IMR-90 (cell line): ENCODE data around the gene CDC5L. TPM values are rescaled to one million over a fixed set of nuclear protein-coding genes. Genes with fewer than 3 reads are reported as not detected.

Source experiments
- ATAC-seq: fragments of 200-7000 bp; cut with Tn5 transposase; 2 replicates; pipeline ENCODE4 v1.9.1; 2020; ENCODE audit warnings: low read depth, mild to moderate bottlenecking, moderate library complexity
- BruUV-seq: library from RNA; stranded (reverse); fragments of 400-500 nt; replicated peaks from 2 replicates; lab custom pipeline; 2021; lab: Mats Ljungman, UMichigan
- CTCF ChIA-PET: fragments of 300-600 bp; formaldehyde crosslinking; extraction: SDS; loops from one replicate; lab custom pipeline; 2021; ENCODE audit warnings: antibody characterized with exemption; lab: Yijun Ruan, JAX
- POLR2A ChIA-PET: fragments of 300-600 bp; sonication (Branson Sonifier 250); formaldehyde crosslinking; loops from one replicate; lab custom pipeline; 2022; ENCODE audit warnings: antibody characterized with exemption; ENCODE audit not compliant: unreplicated experiment; lab: Charles Lee
- DNase-seq: peaks from one replicate; pipeline ENCODE4 v3.0.0; 2013
- H2AFZ ChIP-seq: replicated peaks from 2 replicates; pipeline ENCODE3; 2013; ENCODE audit warnings: low read length, mild to moderate bottlenecking; ENCODE audit not compliant: poor library complexity
- H2AK5ac ChIP-seq: 2 replicates; pipeline ENCODE4 v1.6.1; 2013; ENCODE audit warnings: low read depth, low read length, inconsistent platforms
- H2AK9ac ChIP-seq: replicated peaks from 2 replicates; pipeline ENCODE3; 2013; ENCODE audit warnings: mild to moderate bottlenecking, low read depth, low read length, moderate library complexity; ENCODE audit not compliant: poor library complexity
- H2BK120ac ChIP-seq: 2 replicates; pipeline ENCODE4 v1.6.1; 2013; ENCODE audit warnings: low read depth, low read length, inconsistent platforms
- H2BK15ac ChIP-seq: 3 replicates; pipeline ENCODE4 v1.6.1; 2013; ENCODE audit warnings: low read depth, low read length, inconsistent platforms
- H2BK20ac ChIP-seq: 2 replicates; pipeline ENCODE4 v1.6.1; 2013; ENCODE audit warnings: low read depth, mild to moderate bottlenecking, inconsistent platforms, low read length, moderate library complexity
- H2BK5ac ChIP-seq: 2 replicates; pipeline ENCODE4 v1.6.1; 2013; ENCODE audit warnings: mild to moderate bottlenecking, low read depth, low read length, inconsistent platforms; ENCODE audit not compliant: poor library complexity, severe bottlenecking
- H3K14ac ChIP-seq: replicated peaks from 2 replicates; pipeline ENCODE4 v1.6.1; 2013; ENCODE audit warnings: low read depth, low read length, inconsistent platforms
- H3K18ac ChIP-seq: 2 replicates; pipeline ENCODE4 v1.6.1; 2013; ENCODE audit warnings: low read depth, low read length, control low read depth
- H3K23ac ChIP-seq: 2 replicates; pipeline ENCODE4 v1.6.1; 2013; ENCODE audit warnings: low read depth, low read length, inconsistent platforms
- H3K27ac ChIP-seq: 2 replicates; pipeline ENCODE4 v1.5.1; 2013; ENCODE audit warnings: mild to moderate bottlenecking, control low read depth, low read length; ENCODE audit not compliant: insufficient read depth
- H3K27me3 ChIP-seq: 2 replicates; pipeline ENCODE4 v1.6.1; 2013; ENCODE audit warnings: low read length; ENCODE audit not compliant: control insufficient read depth, insufficient read depth
- H3K36me3 ChIP-seq: 2 replicates; pipeline ENCODE4 v1.6.1; 2013; ENCODE audit warnings: low read length, mixed read lengths; ENCODE audit not compliant: control insufficient read depth, insufficient read depth
- H3K4ac ChIP-seq: 2 replicates; pipeline ENCODE4 v1.6.1; 2013; ENCODE audit warnings: low read depth, low read length, inconsistent platforms
- H3K4me1 ChIP-seq: 2 replicates; pipeline ENCODE4 v1.6.1; 2013; ENCODE audit warnings: low read length, mixed read lengths; ENCODE audit not compliant: control insufficient read depth, insufficient read depth
- H3K4me2 ChIP-seq: 2 replicates; pipeline ENCODE4 v1.6.1; 2013; ENCODE audit warnings: low read depth, mild to moderate bottlenecking, control low read depth, low read length, moderate library complexity
- H3K4me3 ChIP-seq: 2 replicates; pipeline ENCODE4 v1.5.1; 2013; ENCODE audit warnings: low read depth, mild to moderate bottlenecking, control low read depth, low read length, moderate library complexity; ENCODE audit not compliant: insufficient read depth
- H3K56ac ChIP-seq: 2 replicates; pipeline ENCODE4 v1.6.1; 2013; ENCODE audit warnings: low read length, inconsistent platforms; ENCODE audit not compliant: insufficient read depth; ENCODE audit errors: extremely low read depth
- H3K79me1 ChIP-seq, 2 experiments: 2 replicates each; pipeline ENCODE4 v1.6.1; 2013; ENCODE audit warnings: low read length in 2 of 2, inconsistent platforms in 1 of 2, low read depth in 1 of 2
- H3K9ac ChIP-seq: 2 replicates; pipeline ENCODE4 v1.6.1; 2013; ENCODE audit warnings: low read depth, low read length, control low read depth
- H3K9me1 ChIP-seq: 2 replicates; pipeline ENCODE4 v1.6.1; 2013; ENCODE audit warnings: low read length, inconsistent platforms; ENCODE audit not compliant: insufficient read depth
- H3K9me3 ChIP-seq: 2 replicates; pipeline ENCODE4 v1.6.1; 2013; ENCODE audit warnings: low read length; ENCODE audit not compliant: control insufficient read depth, insufficient read depth
- H4K20me1 ChIP-seq: 2 replicates; pipeline ENCODE4 v1.6.1; 2013; ENCODE audit warnings: low read length, inconsistent platforms; ENCODE audit not compliant: insufficient read depth
- H4K5ac ChIP-seq: 2 replicates; pipeline ENCODE4 v1.6.1; 2013; ENCODE audit warnings: mild to moderate bottlenecking, low read depth, low read length, control low read depth
- H4K8ac ChIP-seq, 2 experiments: 2 replicates each; pipeline ENCODE4 v1.6.1; 2013; ENCODE audit warnings: low read depth in 2 of 2, low read length in 2 of 2, control low read depth in 1 of 2, inconsistent platforms in 1 of 2
- H4K91ac ChIP-seq: 2 replicates; pipeline ENCODE4 v1.6.1; 2013; ENCODE audit warnings: low read depth, low read length, inconsistent platforms; ENCODE audit not compliant: insufficient read depth
- BHLHE40 ChIP-seq: fragments of 150-350 bp; IDR thresholded peaks from 2 replicates; pipeline ENCODE4 v1.6.1; 2016; ENCODE audit warnings: mild to moderate bottlenecking, low read depth, low read length
- CEBPB ChIP-seq: IDR thresholded peaks from 2 replicates; pipeline ENCODE4 v1.6.1; 2012; ENCODE audit warnings: low read depth, low read length, improper control_type of control experiment
- CHD1 ChIP-seq: IDR thresholded peaks from 2 replicates; pipeline ENCODE4 v1.6.1; 2012; ENCODE audit warnings: low read depth, low read length, improper control_type of control experiment
- FOS ChIP-seq: fragments of 150-350 bp; IDR thresholded peaks from 2 replicates; pipeline ENCODE4 v1.6.1; 2016; ENCODE audit warnings: low read depth, low read length
- MAFK ChIP-seq: IDR thresholded peaks from 2 replicates; pipeline ENCODE4 v1.6.1; 2012; ENCODE audit warnings: low read depth, low read length, improper control_type of control experiment
- MAZ ChIP-seq: IDR thresholded peaks from 2 replicates; pipeline ENCODE4 v1.6.1; 2012; ENCODE audit warnings: low read depth, mild to moderate bottlenecking, low read length, improper control_type of control experiment, moderate library complexity, borderline replicate concordance
- MXI1 ChIP-seq: IDR thresholded peaks from 2 replicates; pipeline ENCODE4 v1.6.1; 2012; ENCODE audit warnings: low read depth, mild to moderate bottlenecking, low read length, moderate library complexity, borderline replicate concordance
- NFE2L2 ChIP-seq: fragments of 150-350 bp; IDR thresholded peaks from 2 replicates; pipeline ENCODE4 v1.6.1; 2016; ENCODE audit warnings: low read depth, mild to moderate bottlenecking, low read length
- POLR2A ChIP-seq: IDR thresholded peaks from 2 replicates; pipeline ENCODE4 v1.6.1; 2012; ENCODE audit warnings: mild to moderate bottlenecking, low read depth, low read length
- RAD21 ChIP-seq: IDR thresholded peaks from 2 replicates; pipeline ENCODE4 v1.6.1; 2012; ENCODE audit warnings: low read length, improper control_type of control experiment
- RCOR1 ChIP-seq: IDR thresholded peaks from 2 replicates; pipeline ENCODE4 v1.6.1; 2012; ENCODE audit warnings: mild to moderate bottlenecking, low read length, improper control_type of control experiment; ENCODE audit not compliant: insufficient replicate concordance
- RFX5 ChIP-seq: IDR thresholded peaks from 2 replicates; pipeline ENCODE4 v1.8.0; 2012; ENCODE audit warnings: low read depth, mild to moderate bottlenecking, low read length, moderate library complexity
- SMC3 ChIP-seq: fragments of 150-350 bp; IDR thresholded peaks from 2 replicates; pipeline ENCODE4 v1.6.1; 2016; ENCODE audit warnings: low read depth, mild to moderate bottlenecking, antibody characterized with exemption, low read length, moderate library complexity
- WGBS, 2 experiments: methylation state at CpG; one replicate each; pipeline versions ENCODE4 v1.1.5 to v1.1.7; 2013; ENCODE audit warnings: missing lambda C conversion rate in 2 of 2; ENCODE audit not compliant: insufficient read length in 1 of 2; ENCODE audit errors: extremely low coverage in 2 of 2; 5-methylcytosine and 5-hydroxymethylcytosine counted together
- dilution Hi-C: fragments of 300-500 bp; cut with HindIII; formaldehyde crosslinking; loops from one replicate; pipeline ENCODE4 v1.14.3; 2018; ENCODE audit warnings: low sequenced_read_pairs; ENCODE audit not compliant: unreplicated experiment
- in situ Hi-C: fragments of 300-500 bp; cut with MboI; formaldehyde crosslinking; loops from 3 replicates; pipeline ENCODE4 v1.14.3; 2019; ENCODE audit warnings: low sequenced_read_pairs, inconsistent platforms, mixed read lengths
- intact Hi-C: fragments of 100-400 bp; cut with micrococcal nuclease; formaldehyde crosslinking; loops from 2 replicates; pipeline ENCODE4 v1.10.0; 2022
- polyA plus RNA-seq, 3 experiments: library from polyadenylated mRNA; depleted of rRNA; stranded (reverse); fragments of >200 nt; gene quantifications; 2 replicates each; pipeline ENCODE4 v1.2.3, GENCODE V29; 2012; ENCODE audit warnings: low replicate concordance in 1 of 3
- total RNA-seq: library from RNA; depleted of rRNA; stranded (reverse); fragments of >200 nt; gene quantifications from 2 replicates; pipeline ENCODE4 v1.2.3, GENCODE V29; 2012
- TF ChIP-seq, protein P1 (sequence below): conservative IDR thresholded peaks from 2 replicates; pipeline ENCODE4 v1.5.1; 2012; ENCODE audit warnings: mild to moderate bottlenecking, low read depth, low read length, improper control_type of control experiment
- TF ChIP-seq, protein P2 (sequence below): fragments of 150-350 bp; IDR thresholded peaks from 2 replicates; pipeline ENCODE4 v1.6.1; 2017; ENCODE audit warnings: mild to moderate bottlenecking, antibody characterized with exemption, low read length, low read depth
- TF ChIP-seq, protein P3 (sequence below): fragments of 150-350 bp; IDR thresholded peaks from 2 replicates; pipeline ENCODE4 v1.6.1; 2016; ENCODE audit warnings: low read depth, mild to moderate bottlenecking, low read length, moderate library complexity, borderline replicate concordance

The CDC5L gene
- total and polyA plus RNA-seq, 2 of the 4 experiments (the other 2 are of a cell fraction) = 9.9 to 17.7 TPM

DNA sequence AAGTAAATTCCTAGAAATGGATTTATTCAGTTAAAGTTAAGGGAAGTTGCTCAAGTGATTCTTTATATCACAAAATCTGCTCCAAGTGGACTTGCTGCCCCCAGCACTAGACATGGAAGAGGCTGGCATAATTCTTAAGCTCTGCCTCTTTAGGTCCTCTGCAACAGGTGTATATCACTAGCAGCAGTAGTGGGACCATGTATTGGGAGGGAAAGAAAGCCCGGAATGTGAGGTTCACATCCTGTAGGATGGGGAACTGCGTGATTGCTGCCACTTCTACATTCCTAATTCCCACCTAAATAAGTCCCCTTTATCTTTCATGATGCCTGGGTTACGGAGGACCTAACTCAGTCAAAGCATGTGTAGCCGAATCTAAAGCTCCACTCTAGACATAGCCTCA lies 31.9 kb upstream of the CDC5L start:
- Histone ChIP-seq H2AK9ac (no peak overlapping the region), H4K5ac (no peak overlapping the region), H3K4ac (no peak overlapping the region), H2BK15ac (no peak overlapping the region), H3K9me1 (no peaks in the 10 kb centered on the region), H2BK120ac (no peak overlapping the region), H3K27me3 (peaks cover 28% of the 10 kb centered on the region), H2AK5ac (no peak overlapping the region), H3K23ac (no peak overlapping the region), H3K14ac (no peak overlapping the region), H2AFZ (no peak overlapping the region), H4K8ac (no peak overlapping the region), H4K91ac (no peak overlapping the region), H3K18ac (no peak overlapping the region), H3K27ac (no peak overlapping the region), H3K9ac (no peak overlapping the region), H3K36me3 (no peaks in the 10 kb centered on the region), H3K4me3 (no peak overlapping the region), H2BK5ac (no peak overlapping the region), H2BK20ac (no peak overlapping the region), H4K20me1 (no peaks in the 10 kb centered on the region), H3K4me1 (no peaks in the 10 kb centered on the region), H3K4me2 (no peak overlapping the region), H3K56ac (no peak overlapping the region), H3K79me1 (no peaks in the 10 kb centered on the region), H3K9me3 (peaks cover 2% of the 10 kb centered on the region)
- WGBS, 2 experiments = no CpG with 5 or more reads among the region's 4 CpGs
- ATAC-seq (no peak), DNase-seq (no peak)
- in situ Hi-C loops = no loop called here
- intact Hi-C loops = no loop called here
- CTCF ChIA-PET = no interaction called here
- dilution Hi-C loops = no loop called here
- TF ChIP-seq MXI1 (no peak), CHD1 (no peak), RCOR1 (no peak), NFE2L2 (no peak), MAFK (no peak), SMC3 (no peak), MAZ (no peak), FOS (no peak), RAD21 (no peak), CEBPB (no peak), RFX5 (no peak), BHLHE40 (no peak), POLR2A (no peak)
- TF ChIP-seq, protein P1, sequence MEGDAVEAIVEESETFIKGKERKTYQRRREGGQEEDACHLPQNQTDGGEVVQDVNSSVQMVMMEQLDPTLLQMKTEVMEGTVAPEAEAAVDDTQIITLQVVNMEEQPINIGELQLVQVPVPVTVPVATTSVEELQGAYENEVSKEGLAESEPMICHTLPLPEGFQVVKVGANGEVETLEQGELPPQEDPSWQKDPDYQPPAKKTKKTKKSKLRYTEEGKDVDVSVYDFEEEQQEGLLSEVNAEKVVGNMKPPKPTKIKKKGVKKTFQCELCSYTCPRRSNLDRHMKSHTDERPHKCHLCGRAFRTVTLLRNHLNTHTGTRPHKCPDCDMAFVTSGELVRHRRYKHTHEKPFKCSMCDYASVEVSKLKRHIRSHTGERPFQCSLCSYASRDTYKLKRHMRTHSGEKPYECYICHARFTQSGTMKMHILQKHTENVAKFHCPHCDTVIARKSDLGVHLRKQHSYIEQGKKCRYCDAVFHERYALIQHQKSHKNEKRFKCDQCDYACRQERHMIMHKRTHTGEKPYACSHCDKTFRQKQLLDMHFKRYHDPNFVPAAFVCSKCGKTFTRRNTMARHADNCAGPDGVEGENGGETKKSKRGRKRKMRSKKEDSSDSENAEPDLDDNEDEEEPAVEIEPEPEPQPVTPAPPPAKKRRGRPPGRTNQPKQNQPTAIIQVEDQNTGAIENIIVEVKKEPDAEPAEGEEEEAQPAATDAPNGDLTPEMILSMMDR = no peak
- TF ChIP-seq, protein P2, sequence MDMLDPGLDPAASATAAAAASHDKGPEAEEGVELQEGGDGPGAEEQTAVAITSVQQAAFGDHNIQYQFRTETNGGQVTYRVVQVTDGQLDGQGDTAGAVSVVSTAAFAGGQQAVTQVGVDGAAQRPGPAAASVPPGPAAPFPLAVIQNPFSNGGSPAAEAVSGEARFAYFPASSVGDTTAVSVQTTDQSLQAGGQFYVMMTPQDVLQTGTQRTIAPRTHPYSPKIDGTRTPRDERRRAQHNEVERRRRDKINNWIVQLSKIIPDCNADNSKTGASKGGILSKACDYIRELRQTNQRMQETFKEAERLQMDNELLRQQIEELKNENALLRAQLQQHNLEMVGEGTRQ = no peak
- TF ChIP-seq, protein P3, sequence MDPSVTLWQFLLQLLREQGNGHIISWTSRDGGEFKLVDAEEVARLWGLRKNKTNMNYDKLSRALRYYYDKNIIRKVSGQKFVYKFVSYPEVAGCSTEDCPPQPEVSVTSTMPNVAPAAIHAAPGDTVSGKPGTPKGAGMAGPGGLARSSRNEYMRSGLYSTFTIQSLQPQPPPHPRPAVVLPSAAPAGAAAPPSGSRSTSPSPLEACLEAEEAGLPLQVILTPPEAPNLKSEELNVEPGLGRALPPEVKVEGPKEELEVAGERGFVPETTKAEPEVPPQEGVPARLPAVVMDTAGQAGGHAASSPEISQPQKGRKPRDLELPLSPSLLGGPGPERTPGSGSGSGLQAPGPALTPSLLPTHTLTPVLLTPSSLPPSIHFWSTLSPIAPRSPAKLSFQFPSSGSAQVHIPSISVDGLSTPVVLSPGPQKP = no peak
- POLR2A ChIA-PET = no interaction called here
- no TSS peak for BruUV-seq
